Activated T-helper 17 cell treated with anti-CD3 and anti-CD28 coated beads, Interleukin-2, amount 50 U/mL, for 72 hours (primary cell): ENCODE measurements around the gene DPP7. TPM values are rescaled to one million over a fixed set of nuclear protein-coding genes. Genes with fewer than 3 reads are reported as not detected.
A peak's percentile ranks its signal among the peaks of the same experiment; 100 is the strongest.
"Not testable (repeated sequence)": the region's sequence is repeated elsewhere in the genome, so short reads cannot be mapped to it uniquely, and the experiment has no call there.

Experiments used
- ATAC-seq: fragments of 150-1000 bp; cut with Tn5 transposase; replicated peaks from 2 replicates; pipeline ENCODE4 v1.10.0; 2021; ENCODE audit warnings: mild to moderate bottlenecking, moderate library complexity
- H3K27ac Mint-ChIP-seq: one replicate; pipeline ENCODE4 v1.8.0; 2022; ENCODE audit warnings: mixed read lengths
- H3K27me3 Mint-ChIP-seq: one replicate; pipeline ENCODE4 v1.8.0; 2022; ENCODE audit warnings: mixed read lengths
- H3K36me3 Mint-ChIP-seq: one replicate; pipeline ENCODE4 v1.8.0; 2022; ENCODE audit warnings: low read depth, mild to moderate bottlenecking, mixed read lengths
- H3K4me1 Mint-ChIP-seq: one replicate; pipeline ENCODE4 v1.8.0; 2022; ENCODE audit warnings: mixed read lengths
- H3K4me3 Mint-ChIP-seq: one replicate; pipeline ENCODE4 v1.8.0; 2022; ENCODE audit warnings: mild to moderate bottlenecking, mixed read lengths
- H3K9me3 Mint-ChIP-seq: one replicate; pipeline ENCODE4 v1.8.0; 2022; ENCODE audit warnings: mixed read lengths
- total RNA-seq, 2 donors: library from RNA; stranded (reverse); gene quantifications; one replicate each; pipeline ENCODE4 v1.2.3, GENCODE V29; 2022

DPP7 gene
- total RNA-seq, 2 donors from 2014 or later, result 219 to 255 TPM

- Mint-ChIP-seq H3K27ac (peak within 1 kb of the TSS; percentile 64), H3K4me3 (peak within 1 kb of the TSS; percentile 87), H3K9me3 (no peaks in the 10 kb centered on the region), H3K4me1 (peaks cover 12% of the 10 kb centered on the region), H3K36me3 (peaks cover 5% of the 10 kb centered on the region), H3K27me3 (no peaks in the 10 kb centered on the region)
- peak; percentile 97 for ATAC-seq
These were observed 44.2 kb downstream of the DPP7 start, which contains the start of gene SAPCD2 for GRCh38 chr9:137070201-137070905. Gene SAPCD2, minus strand, starts transcription at chr9:137070557. Its CDS starts 97 bp downstream, at chr9:137070460.

GRCh38 chr9:137069508-137070091 lies 44.9 kb downstream of the DPP7 start:
- Mint-ChIP-seq H3K27ac (no peak overlapping the region), H3K9me3 (no peaks in the 10 kb centered on the region), H3K4me3 (peak overlapping the region; percentile 41), H3K27me3 (no peaks in the 10 kb centered on the region), H3K36me3 (peaks cover 5% of the 10 kb centered on the region), H3K4me1 (peaks cover 12% of the 10 kb centered on the region)
- ATAC-seq, result no peak

- Mint-ChIP-seq H3K36me3 (peaks cover 5% of the 10 kb centered on the region), H3K9me3 (no peaks in the 10 kb centered on the region), H3K27me3 (no peaks in the 10 kb centered on the region), H3K4me1 (peaks cover 12% of the 10 kb centered on the region), H3K4me3 (peak overlapping the region; percentile 65), H3K27ac (no peak overlapping the region)
- ATAC-seq, result no peak
These were observed 45.7 kb downstream of the DPP7 start for GRCh38 chr9:137068539-137069507.

GRCh38 chr9:137067860-137068538 lies 46.5 kb downstream of the DPP7 start:
- no peaks in the 10 kb centered on the region for H3K9me3 Mint-ChIP-seq
- H3K27ac Mint-ChIP-seq, result peak overlapping the region; percentile 81
- H3K27me3 Mint-ChIP-seq, result no peaks in the 10 kb centered on the region
- H3K4me1 Mint-ChIP-seq, result peaks cover 12% of the 10 kb centered on the region
- peaks cover 5% of the 10 kb centered on the region for H3K36me3 Mint-ChIP-seq
- ATAC-seq, result peak; percentile 52
- H3K4me3 Mint-ChIP-seq, result peak overlapping the region; percentile 65

- Mint-ChIP-seq H3K9me3 (no peaks in the 10 kb centered on the region), H3K4me1 (peaks cover 9% of the 10 kb centered on the region), H3K27me3 (no peaks in the 10 kb centered on the region), H3K36me3 (peaks cover 5% of the 10 kb centered on the region), H3K4me3 (no peak overlapping the region), H3K27ac (no peak overlapping the region)
- ATAC-seq, result no peak
These were observed 48.3 kb downstream of the DPP7 start for GRCh38 chr9:137066096-137066861.

- Mint-ChIP-seq H3K27ac (no peak overlapping the region), H3K27me3 (no peaks in the 10 kb centered on the region), H3K4me3 (no peak overlapping the region), H3K9me3 (no peaks in the 10 kb centered on the region), H3K36me3 (peaks cover 5% of the 10 kb centered on the region), H3K4me1 (peaks cover 5% of the 10 kb centered on the region)
- no peak for ATAC-seq
These were observed 49.1 kb downstream of the DPP7 start for GRCh38 chr9:137065336-137065967.

GRCh38 chr9:137064880-137065164 lies 49.7 kb downstream of the DPP7 start:
- H3K27ac Mint-ChIP-seq, result no peak overlapping the region
- H3K27me3 Mint-ChIP-seq, result no peaks in the 10 kb centered on the region
- peaks cover 5% of the 10 kb centered on the region for H3K36me3 Mint-ChIP-seq
- peaks cover 5% of the 10 kb centered on the region for H3K4me1 Mint-ChIP-seq
- no peaks in the 10 kb centered on the region for H3K9me3 Mint-ChIP-seq
- ATAC-seq, result no peak
- no peak overlapping the region for H3K4me3 Mint-ChIP-seq

GRCh38 chr9:137064027-137064879 lies 50.3 kb downstream of the DPP7 start:
- H3K27ac Mint-ChIP-seq, result no peak overlapping the region
- H3K36me3 Mint-ChIP-seq, result peaks cover 5% of the 10 kb centered on the region
- peak; percentile 47 for ATAC-seq
- H3K9me3 Mint-ChIP-seq, result no peaks in the 10 kb centered on the region
- H3K4me3 Mint-ChIP-seq, result no peak overlapping the region
- H3K4me1 Mint-ChIP-seq, result peaks cover 5% of the 10 kb centered on the region
- H3K27me3 Mint-ChIP-seq, result no peaks in the 10 kb centered on the region

GRCh38 chr9:137063311-137064026 lies 51.1 kb downstream of the DPP7 start:
- no peaks in the 10 kb centered on the region for H3K27me3 Mint-ChIP-seq
- H3K4me3 Mint-ChIP-seq, result no peak overlapping the region
- H3K9me3 Mint-ChIP-seq, result no peaks in the 10 kb centered on the region
- H3K36me3 Mint-ChIP-seq, result peaks cover 5% of the 10 kb centered on the region
- peaks cover 5% of the 10 kb centered on the region for H3K4me1 Mint-ChIP-seq
- H3K27ac Mint-ChIP-seq, result no peak overlapping the region
- ATAC-seq, result no peak

GRCh38 chr9:137062798-137063197 lies 51.7 kb downstream of the DPP7 start:
- not testable (repeated sequence) for H3K4me1 Mint-ChIP-seq, H3K9me3 Mint-ChIP-seq, H3K4me3 Mint-ChIP-seq, H3K36me3 Mint-ChIP-seq, H3K27me3 Mint-ChIP-seq, H3K27ac Mint-ChIP-seq, ATAC-seq

GRCh38 chr9:137062384-137062783 lies 52.1 kb downstream of the DPP7 start:
- no peak overlapping the region for H3K4me3 Mint-ChIP-seq
- H3K4me1 Mint-ChIP-seq, result no peaks in the 10 kb centered on the region
- H3K27me3 Mint-ChIP-seq, result no peaks in the 10 kb centered on the region
- no peaks in the 10 kb centered on the region for H3K9me3 Mint-ChIP-seq
- H3K27ac Mint-ChIP-seq, result no peak overlapping the region
- no peaks in the 10 kb centered on the region for H3K36me3 Mint-ChIP-seq
- ATAC-seq, result no peak
